HG02642 (cell line): ENCODE results near the gene FCSK.
"Not testable (repeated sequence)": the region's sequence is repeated elsewhere in the genome, so short reads cannot be mapped to it uniquely, and the experiment has no call there.

Source experiments
- ATAC-seq: cut with Tn5 transposase; IDR thresholded peaks from one replicate; pipeline ENCODE4 v1.9.1; 2021; ENCODE audit warnings: mild to moderate bottlenecking; ENCODE audit not compliant: unreplicated experiment, poor library complexity

Gene FCSK

DNA sequence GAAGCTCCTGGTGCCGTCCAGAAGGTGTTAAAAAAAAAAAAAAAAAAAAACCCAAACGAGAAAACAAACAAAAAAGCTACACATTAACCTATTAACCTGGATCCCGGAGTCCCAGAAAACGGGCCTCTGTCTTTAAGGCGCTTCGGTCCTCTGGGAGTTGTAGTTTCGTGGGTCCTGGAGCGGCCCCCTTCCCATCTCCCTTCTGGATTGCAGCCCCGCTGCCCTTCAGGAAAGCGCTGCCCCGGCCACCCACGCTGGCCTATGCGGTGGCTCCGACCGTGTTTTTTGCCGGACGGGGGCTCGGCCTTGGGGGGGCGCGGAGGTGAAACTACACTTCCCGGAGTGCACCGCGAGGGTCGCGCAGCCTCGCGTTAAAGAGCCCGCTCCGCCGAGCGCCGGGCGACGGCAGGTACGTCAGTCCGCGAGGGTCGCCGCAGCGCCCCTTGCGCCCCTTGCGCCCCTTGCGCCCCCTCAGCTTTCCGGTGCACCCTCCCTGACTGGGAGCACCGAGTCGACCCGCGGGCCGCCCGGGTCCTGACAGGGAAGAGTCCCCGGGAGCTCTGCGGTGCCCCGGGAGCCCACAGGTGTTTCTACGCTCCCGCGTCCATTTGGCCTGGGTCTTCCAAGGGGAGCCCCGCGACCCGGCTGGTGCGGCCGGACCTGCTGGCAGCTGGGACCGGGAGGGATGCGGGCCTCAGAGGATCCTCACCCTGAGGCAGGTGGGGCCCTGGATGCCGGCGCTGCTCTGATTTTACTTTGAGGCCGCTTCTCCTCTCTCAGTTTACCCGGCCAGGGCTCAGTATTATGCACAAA, at the start of gene FCSK:
TSS of gene FCSK (plus strand) at position 374 of the 813 bp plus-strand sequence. CDS start 8,596 bp downstream, outside the sequence.
- ATAC-seq: peak; percentile 87

DNA sequence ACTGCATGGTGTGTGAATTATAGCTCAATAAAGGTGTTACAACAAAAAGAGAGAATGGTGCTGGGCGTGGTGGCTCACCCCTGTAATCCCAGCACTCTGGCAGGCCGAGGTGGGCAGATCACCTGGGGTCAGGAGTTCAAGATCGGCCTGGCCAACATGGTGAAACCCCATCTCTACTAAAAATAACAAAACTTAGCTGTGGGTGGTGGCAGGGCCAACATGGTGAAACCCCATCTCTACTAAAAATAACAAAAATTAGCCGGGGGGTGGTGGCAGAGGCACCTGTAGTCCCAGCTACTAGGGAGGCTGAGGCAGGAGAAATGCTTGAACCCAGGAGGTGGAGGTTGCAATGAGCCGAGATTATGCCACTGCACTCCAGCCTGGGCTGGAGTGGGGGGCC, 48.3 kb upstream of the FCSK start:
- not testable (repeated sequence) for ATAC-seq

DNA sequence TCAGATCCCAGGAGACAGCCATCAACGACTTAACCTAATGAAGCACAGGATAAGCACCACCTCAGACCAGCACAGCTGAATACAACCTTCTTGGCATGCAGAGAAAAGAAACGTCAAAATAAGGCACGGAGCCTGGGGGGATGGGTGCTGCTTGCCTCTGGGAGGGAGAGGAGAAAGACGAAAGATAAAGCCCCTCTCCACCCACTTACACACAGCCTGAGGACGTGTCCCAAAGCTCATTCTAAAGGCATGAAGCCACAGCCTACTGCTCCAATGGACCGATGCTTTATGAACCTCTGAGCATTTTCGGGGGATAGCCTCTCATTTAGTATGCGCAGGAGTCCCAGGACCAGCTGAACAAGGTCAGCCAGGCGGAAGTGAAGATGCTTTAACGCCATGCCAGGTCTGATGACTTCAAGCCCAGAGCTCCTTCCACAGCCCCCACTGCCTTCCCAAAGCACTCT, 46.6 kb upstream of the FCSK start:
- no peak for ATAC-seq

DNA sequence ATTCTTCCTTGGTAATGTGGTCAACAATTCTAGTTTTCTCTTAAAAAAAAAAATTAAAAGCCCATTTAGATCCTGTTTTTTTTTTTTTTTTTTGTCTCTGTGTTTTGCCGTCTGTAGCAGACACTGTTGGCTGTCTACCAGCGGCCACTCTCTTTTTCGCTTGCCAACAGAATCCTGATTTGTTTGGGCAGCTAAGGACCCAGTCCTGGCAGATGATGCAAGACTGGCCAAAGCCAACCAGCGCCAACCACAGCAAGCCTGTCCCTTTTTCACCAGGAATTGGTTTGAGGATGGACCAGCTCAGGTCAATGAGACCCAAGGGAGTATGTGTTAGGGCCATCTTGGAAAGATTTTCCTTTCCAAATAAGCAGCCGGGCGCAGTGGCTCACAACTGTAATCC, 43.7 kb upstream of the FCSK start:
- ATAC-seq: no peak

DNA sequence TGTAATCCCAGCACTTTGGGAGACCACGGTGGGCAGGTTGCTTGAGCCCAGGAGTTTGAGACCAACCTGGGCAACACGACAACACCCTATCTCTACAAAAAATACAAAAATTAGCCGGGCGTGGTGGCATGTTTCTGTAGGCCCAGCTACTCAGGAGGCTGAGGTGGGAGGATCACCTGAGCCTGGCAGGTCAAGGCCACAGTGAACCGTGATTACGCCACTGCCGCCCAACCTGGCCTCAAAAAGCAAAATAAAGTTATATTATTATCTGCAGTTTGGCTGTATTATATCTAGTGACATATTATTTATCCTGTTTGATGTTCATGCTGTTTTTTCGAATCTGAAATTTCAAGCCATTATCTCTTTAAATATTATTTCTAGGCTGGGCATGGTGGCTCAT, 42.0 kb upstream of the FCSK start:
- no peak for ATAC-seq

DNA sequence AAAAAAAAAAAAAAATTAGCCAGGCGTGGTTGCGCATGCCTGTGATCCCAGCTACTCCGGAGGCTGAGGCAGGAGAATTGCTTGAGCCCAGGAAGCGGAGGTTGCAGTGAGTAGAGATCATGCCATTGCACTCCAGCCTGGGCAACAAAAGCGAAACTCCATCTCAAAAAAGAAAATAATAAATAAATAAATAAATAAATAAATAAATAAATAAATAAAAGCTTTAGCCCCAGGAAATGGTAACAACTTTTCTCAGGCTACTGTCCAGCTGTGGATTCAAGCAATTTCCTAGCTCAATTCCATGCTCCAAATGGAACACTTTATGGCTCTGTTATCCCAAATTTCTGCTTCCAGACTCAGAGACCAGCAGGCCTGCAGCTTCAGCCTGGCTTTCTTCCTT, 40.8 kb upstream of the FCSK start:
- not testable (repeated sequence) for ATAC-seq

DNA sequence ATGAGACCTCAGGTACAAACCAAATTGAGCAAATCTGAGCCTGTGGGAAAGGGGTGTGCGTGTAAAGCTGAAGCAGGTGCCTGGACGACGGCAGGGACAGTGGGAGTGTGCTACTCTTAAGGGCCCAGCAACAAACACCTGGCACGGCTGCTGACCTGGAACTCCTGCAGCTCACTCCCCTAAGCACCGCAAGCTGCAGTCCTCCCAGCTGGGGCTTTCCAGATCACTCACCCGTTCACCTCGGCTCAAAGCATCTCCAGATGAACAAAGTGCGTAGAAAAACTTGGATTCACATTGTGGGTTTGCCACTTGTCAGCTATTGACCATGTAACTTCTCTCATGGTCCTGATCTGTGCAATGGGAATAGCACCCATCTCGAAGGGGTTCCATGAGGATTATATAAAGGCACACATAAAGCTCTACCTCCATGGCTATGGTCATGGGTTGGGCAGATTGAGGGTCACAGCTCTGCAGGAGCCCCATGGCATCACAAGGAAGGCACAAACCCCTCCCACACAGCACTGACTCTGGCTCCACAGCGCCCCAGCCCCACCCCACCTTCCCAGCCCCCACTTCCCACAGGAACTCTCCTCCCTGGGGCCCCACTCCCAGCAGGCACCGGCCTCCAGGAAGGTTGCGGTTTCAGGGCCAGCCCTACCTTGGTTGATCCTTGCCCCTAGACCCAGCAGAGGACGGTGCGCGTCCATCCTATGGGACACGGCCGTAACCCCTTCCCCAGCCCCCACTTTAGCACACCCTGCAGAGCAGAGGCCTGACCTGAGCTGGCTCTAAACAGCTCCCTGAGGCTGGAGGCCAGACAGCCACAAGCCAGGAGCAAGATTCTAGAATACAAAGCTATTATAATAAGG, 37.4 kb upstream of the FCSK start:
- peak; percentile 73 for ATAC-seq

DNA sequence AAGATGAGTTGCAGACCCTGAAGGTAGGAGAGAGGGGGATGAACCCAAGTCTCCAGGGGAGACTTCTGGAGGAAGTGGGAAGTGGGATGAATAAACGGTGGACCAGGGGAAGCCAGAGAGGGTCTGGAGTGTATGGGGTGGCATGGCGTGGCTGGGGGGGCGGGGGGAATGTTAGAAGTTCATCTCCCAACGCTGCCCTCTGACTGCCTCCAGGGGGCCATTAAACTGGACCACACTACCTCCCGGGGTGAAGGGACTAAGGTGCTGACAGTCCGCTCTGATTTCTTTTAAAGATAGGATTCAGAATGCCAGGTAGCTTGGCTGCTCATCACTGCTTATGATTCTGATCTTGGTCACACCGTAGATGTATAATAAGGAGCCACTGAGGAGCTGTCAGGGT, 36.7 kb upstream of the FCSK start:
- no peak for ATAC-seq

DNA sequence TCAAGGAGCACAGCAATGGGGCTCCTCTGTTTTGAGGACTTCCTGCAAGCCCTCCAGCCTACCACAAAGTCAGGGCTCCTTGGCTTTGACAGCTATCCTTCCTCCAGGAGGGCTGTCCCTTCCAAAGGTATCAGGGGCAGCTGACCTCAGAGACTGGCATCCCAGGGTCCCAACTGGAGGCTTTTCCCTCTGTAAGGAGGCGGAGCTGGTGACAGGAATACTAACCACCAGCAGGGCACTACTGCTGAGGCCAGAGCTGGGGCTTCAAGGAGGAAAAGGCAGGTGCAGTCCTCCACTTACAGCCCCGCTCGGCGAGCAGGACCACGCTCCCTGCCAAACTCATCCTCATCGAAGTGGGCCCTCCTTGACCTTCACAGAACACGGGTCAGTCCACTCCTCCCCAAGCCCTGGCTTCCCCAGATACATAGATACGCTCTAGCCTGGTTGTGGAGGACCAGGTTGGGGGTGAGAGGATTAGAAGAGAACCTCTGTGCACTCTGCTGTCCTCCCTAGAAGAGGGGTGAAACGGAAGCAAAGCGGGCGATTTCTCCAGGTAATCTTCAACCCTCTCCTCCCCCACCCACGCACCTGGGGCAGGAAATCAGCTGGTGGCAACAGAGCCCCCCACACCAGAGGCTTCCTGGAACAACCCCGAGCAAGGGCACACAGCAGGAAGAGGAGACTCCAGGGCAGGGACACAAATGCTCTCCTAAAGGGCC, 36.0 kb upstream of the FCSK start:
- no peak for ATAC-seq

DNA sequence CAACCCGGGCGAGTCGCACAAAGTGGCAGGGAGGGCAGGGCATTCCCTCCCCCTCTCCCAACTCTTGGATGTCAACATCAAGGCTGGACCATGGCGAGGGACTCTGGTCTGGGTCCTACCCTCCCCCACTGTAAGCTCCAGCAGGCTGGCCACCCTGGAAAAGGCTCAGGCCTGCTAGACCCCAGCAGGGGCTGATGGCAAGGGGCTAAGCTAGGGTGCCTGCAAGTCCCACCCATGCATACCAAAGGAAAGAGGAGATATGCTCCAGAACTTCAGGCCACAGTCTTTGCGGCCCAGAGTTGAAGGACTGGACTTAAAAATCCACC, 35.4 kb upstream of the FCSK start:
- no peak for ATAC-seq

DNA sequence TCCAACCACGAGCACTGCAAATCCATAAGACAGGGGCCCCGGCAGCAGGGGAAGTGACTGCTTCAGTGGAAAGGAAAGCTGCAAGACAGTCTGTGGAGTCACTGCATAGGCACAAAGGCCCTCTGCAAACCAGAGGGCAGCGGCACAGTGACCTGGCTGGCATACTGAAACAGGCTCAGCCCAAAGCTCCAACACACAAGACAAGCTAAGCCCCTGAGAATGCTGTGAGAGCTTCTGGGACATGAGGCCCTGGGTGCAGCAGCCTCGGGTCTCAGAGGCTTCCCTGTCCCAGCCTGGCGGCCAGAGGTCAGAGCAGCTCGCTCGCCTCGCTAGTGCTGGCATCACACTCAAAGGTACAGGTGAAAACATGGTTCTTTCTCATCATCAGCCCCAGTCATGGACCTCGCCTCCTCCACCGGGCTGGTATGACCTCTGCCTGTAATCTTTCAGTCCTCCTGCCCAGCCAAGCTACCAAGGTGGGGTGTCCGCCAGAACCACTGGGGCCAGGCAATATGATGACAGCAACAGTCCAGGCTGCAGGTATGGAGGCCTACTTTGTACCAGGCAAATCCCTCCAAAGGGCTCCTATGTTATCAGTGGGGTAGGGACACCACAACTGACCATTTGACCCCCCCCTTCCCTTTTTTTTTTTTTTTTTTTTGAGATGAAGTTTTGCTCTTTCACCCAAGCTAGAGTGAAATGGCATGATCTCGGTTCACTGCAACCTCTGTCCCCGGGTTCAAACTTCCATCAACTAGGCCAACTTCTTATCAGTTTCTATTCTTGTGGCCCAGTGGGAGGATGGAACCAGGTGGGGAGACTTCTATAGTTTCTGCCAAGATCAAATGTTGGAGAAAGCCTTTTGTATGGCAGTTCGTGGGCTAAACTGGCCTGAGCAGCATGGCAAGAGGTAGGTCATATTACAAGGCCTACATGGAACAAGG, 34.7 kb upstream of the FCSK start:
- no peak for ATAC-seq

DNA sequence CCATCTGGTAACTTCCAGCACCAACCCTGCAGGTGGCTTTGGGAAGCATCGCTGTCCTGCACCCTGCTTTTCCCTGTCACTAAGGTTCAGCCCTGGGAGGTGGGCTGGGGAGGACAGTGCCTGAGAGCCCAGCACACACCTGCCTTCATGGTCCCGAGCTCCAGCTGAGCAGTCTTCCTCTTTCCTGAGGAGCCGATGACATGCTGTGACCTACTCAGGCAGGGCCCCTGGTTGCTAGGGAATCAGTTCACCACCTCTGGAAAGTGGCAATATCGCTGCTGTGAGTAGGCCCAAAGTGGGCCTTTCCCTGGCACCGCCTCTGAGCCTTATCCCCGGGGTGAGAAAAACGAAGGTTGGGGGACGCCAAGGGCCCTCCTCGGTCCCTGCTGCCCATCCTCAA, 33.4 kb upstream of the FCSK start:
- no peak for ATAC-seq

DNA sequence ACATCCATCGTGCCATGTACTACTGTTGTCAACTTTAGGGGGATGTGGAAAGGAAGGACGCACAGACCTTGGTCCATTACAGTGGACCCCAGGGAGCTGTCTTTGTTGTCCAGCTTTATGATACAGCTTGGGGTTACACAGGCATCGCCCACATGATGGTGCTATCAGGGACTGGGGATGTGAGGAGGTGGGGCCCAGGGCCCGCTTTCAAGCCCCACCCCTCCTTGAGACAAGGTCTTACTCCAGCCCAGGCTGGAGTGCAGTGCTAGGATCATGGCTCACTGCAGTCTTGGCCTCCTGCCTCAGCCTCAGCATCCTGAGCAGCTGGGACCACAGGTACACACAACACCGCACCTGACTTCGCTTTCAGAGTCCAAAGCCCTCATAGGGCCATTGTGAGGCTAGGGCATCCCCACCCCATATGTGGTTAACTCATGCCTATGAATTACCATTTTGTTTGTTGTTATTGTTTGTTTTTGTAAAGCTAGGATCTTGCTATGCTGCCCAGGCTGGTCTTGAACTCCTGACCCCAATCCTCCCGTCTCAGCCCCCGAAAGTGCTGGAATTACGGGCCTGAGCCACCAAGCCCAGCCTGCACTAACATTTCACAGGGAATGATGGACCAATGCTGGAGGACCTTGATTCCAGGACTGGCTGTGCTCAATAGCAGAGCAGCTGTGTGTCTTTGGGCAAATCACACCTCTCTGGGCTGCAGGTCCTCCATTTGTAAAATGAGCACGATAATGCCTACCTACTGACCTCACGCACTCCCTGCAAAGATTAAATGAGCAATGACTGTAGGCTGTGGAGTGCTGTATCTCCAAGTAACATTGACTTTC, 32.7 kb upstream of the FCSK start:
- no peak for ATAC-seq

DNA sequence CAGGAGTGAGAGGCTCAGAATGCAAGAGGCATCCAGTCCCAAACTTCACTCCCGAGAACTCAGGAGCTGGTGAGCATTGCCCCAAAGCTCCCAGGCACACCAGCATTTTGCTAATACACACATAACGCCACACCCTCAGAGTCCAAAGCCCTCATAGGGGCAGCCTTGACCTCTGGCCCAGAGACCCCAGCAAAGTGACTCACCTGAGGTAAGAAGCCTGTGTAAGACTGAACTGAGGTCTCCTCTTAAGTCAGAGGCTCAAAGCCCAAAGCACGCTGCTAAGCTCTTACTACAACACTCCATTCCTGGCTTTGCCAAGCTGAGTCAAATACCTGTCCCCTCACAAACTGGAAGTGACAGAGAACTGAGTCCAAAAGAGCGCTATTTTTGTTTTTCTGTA, 31.9 kb upstream of the FCSK start:
- no peak for ATAC-seq

DNA sequence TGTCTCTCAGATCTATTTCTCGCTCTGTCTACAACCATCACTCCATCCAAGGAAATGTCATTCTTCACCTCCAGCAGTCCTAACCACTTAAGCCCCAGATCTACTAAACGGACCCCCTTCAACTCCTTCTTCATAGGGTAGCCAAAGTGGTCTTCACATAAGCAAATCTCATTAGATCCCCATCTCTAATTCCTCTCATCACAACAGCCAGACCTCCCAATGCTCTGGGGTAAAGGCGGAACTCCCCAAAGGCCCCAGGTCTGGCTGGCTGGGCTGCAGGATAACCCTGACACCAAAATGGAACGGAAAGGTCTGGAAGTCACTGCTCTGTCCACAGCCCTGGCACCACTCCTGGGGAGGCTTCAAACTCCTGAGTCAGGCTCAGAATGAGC, 26.6 kb upstream of the FCSK start:
- ATAC-seq: no peak

DNA sequence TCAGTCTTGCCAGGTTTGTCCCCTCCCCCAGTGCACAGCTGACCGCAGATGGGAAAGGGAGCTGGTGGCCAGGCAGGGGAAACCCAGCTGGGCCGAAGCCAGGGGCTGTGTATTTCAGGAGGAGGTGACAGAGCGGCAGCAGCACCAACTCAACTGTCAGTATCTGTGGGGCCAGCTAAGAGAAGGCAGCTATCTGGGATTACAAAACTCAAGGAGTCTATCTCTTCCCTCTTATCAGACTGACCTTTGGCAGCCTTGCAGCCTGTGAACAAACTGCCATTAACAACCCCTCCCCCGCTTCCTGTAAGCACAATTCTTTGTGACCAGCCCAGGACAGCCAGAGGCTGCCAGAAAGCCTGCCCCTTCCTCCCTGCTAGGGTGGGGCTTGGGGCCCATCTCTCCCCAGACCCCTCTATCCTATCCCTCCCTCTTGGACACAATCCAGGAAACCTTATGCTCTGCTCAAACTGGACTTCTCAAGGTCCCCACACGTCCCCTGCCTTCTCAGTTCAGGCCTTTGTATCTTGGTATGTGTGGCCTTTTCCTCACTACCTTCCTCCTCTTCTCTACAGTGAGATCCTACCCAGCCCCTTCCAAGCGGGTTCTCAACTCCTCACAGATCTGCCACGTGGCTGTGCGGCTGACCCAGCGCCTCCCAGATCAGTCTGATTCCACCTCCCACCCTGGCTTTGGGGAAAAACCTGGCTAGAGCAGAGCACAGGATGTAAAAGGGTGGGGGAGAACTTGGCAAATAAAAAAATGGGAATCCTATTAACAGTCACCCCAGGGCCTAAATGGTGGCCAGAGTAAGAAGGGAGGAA, 26.0 kb upstream of the FCSK start:
- ATAC-seq: peak; percentile 31

DNA sequence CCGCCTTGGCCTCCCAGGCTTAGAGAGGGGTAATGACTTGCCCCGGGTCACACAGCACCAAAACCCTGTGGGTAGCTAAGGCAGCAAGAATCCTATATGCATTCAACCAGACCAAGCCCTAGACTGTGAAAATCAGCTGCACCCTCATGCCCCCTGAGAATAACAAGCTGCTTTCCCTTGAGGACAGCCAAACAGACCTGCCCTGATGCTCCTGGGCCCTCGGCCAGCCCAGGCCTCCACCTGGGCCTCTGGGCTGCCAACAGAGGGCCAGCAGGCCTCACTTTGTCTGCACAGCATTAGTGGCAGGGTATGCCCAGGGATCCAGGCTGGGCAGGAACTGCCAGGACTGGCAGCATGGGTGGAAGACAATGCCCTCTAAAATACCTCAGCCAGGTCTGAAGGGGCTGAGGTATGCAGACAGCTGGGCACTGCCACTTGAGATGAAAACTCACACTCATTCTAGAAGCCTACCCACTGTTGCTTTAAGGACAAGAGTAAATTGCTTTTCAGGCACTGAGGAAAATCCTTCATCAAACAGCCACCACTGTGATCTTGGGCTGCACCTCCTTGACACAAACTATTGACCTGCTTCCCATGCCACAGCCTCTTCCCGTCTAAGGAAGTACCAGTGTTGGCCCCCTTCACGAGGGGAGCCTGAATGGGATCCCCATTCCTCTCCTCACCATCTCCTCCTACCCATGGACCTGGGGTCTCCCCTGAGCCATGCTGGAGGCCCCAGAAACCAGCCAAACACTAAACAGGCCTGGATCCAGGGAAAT, 24.3 kb upstream of the FCSK start:
- ATAC-seq: no peak
